H9 (cell line): ENCODE results near the gene DAAM2. TPM values are rescaled to one million over a fixed set of nuclear protein-coding genes. Genes with fewer than 3 reads are reported as not detected.

Experiments used
- DNase-seq: peaks from one replicate; pipeline ENCODE4 v3.0.0-alpha.2; 2017
- H2AFZ ChIP-seq: one replicate; pipeline ENCODE4 v1.6.1; 2013; ENCODE audit warnings: mild to moderate bottlenecking, low read length, control low read depth, moderate library complexity
- H2AK5ac ChIP-seq: 2 replicates; pipeline ENCODE4 v1.6.1; 2013; ENCODE audit warnings: low read length, control low read depth, mixed read lengths; ENCODE audit not compliant: insufficient read length
- H2BK120ac ChIP-seq: one replicate; pipeline ENCODE4 v1.6.1; 2013; ENCODE audit warnings: low read depth, mild to moderate bottlenecking, low read length, control low read depth, inconsistent platforms; ENCODE audit not compliant: poor library complexity, severe bottlenecking
- H2BK12ac ChIP-seq: 2 replicates; pipeline ENCODE4 v1.6.1; 2013; ENCODE audit warnings: low read length, control low read depth, mixed read lengths, low read depth; ENCODE audit not compliant: insufficient read length
- H2BK15ac ChIP-seq: 2 replicates; pipeline ENCODE4 v1.6.1; 2013; ENCODE audit warnings: low read depth, low read length, control low read depth
- H2BK20ac ChIP-seq: one replicate; pipeline ENCODE4 v1.6.1; 2013; ENCODE audit warnings: low read depth, mild to moderate bottlenecking, low read length, control low read depth, inconsistent platforms; ENCODE audit not compliant: poor library complexity, severe bottlenecking
- H2BK5ac ChIP-seq: 2 replicates; pipeline ENCODE4 v1.6.1; 2013; ENCODE audit warnings: low read length, control low read depth, mixed read lengths; ENCODE audit not compliant: insufficient read length
- H3K14ac ChIP-seq: 2 replicates; pipeline ENCODE4 v1.6.1; 2013; ENCODE audit warnings: low read length, control low read depth; ENCODE audit not compliant: insufficient read depth
- H3K18ac ChIP-seq: 2 replicates; pipeline ENCODE4 v1.6.1; 2013; ENCODE audit warnings: low read depth, mild to moderate bottlenecking, mixed read lengths, low read length, control low read depth; ENCODE audit not compliant: insufficient read length
- H3K23ac ChIP-seq: 2 replicates; pipeline ENCODE4 v1.6.1; 2013; ENCODE audit warnings: low read length, control low read depth, mixed read lengths, low read depth; ENCODE audit not compliant: insufficient read length
- H3K23me2 ChIP-seq: 2 replicates; pipeline ENCODE4 v1.6.1; 2013; ENCODE audit warnings: low read depth, mild to moderate bottlenecking, mixed read lengths, low read length, control low read depth; ENCODE audit not compliant: insufficient read length, poor library complexity, severe bottlenecking
- H3K27ac ChIP-seq: 2 replicates; pipeline ENCODE4 v1.5.1; 2013; ENCODE audit warnings: low read length, control low read depth, mixed read lengths, low read depth; ENCODE audit not compliant: insufficient read length
- H3K27me3 ChIP-seq: 2 replicates; pipeline ENCODE4 v1.6.1; 2013; ENCODE audit warnings: low read length, control low read depth, inconsistent platforms; ENCODE audit not compliant: insufficient read depth
- H3K4ac ChIP-seq: 2 replicates; pipeline ENCODE4 v1.6.1; 2013; ENCODE audit warnings: low read depth, mild to moderate bottlenecking, control low read depth, inconsistent platforms, low read length, moderate library complexity
- H3K4me1 ChIP-seq: 2 replicates; pipeline ENCODE4 v1.6.1; 2013; ENCODE audit warnings: low read length, control low read depth, inconsistent platforms; ENCODE audit not compliant: insufficient read depth
- H3K4me2 ChIP-seq: 2 replicates; pipeline ENCODE4 v1.6.1; 2013; ENCODE audit warnings: low read length, control low read depth, mixed read lengths; ENCODE audit not compliant: insufficient read length, insufficient read depth
- H3K56ac ChIP-seq: 2 replicates; pipeline ENCODE4 v1.6.1; 2013; ENCODE audit warnings: low read depth, mild to moderate bottlenecking, mixed read lengths, low read length, control low read depth; ENCODE audit not compliant: insufficient read length
- H3K79me1 ChIP-seq: 2 replicates; pipeline ENCODE4 v1.6.1; 2013; ENCODE audit warnings: low read depth, mild to moderate bottlenecking, moderate library complexity, low read length, control low read depth, inconsistent platforms; ENCODE audit not compliant: insufficient read depth, poor library complexity, severe bottlenecking
- H3K79me2 ChIP-seq: 2 replicates; pipeline ENCODE4 v1.6.1; 2013; ENCODE audit warnings: low read length, control low read depth, inconsistent platforms; ENCODE audit not compliant: insufficient read depth
- H3K9ac ChIP-seq: 2 replicates; pipeline ENCODE4 v1.6.1; 2013; ENCODE audit warnings: low read length, control low read depth, mixed read lengths; ENCODE audit not compliant: insufficient read length; ENCODE audit errors: extremely low read depth
- H3K9me3 ChIP-seq: one replicate; pipeline ENCODE4 v1.6.1; 2013; ENCODE audit warnings: low read depth, low read length, inconsistent platforms; ENCODE audit not compliant: control insufficient read depth
- H3T11ph ChIP-seq: one replicate; pipeline ENCODE4 v1.6.1; 2013; ENCODE audit warnings: mild to moderate bottlenecking, low read length, control low read depth, inconsistent platforms
- H4K20me1 ChIP-seq: one replicate; pipeline ENCODE4 v1.6.1; 2013; ENCODE audit not compliant: control insufficient read depth, insufficient read length, insufficient read depth
- H4K5ac ChIP-seq: 2 replicates; pipeline ENCODE4 v1.6.1; 2013; ENCODE audit warnings: low read depth, mild to moderate bottlenecking, mixed read lengths, low read length, control low read depth; ENCODE audit not compliant: insufficient read length
- H4K8ac ChIP-seq: replicated peaks from 2 replicates; pipeline ENCODE4 v1.6.1; 2013; ENCODE audit warnings: low read length, control low read depth, mixed read lengths, low read depth; ENCODE audit not compliant: insufficient read length
- H4K91ac ChIP-seq: 2 replicates; pipeline ENCODE4 v1.6.1; 2013; ENCODE audit warnings: low read depth, mild to moderate bottlenecking, moderate library complexity, mixed read lengths, low read length, control low read depth; ENCODE audit not compliant: insufficient read length
- H3K27ac Mint-ChIP-seq, 3 experiments: 2 replicates in 2 of 3; 3 replicates in 1 of 3; pipeline ENCODE4 v1.8.0; 2020 to 2021; ENCODE audit warnings: mixed read lengths in 3 of 3, mild to moderate bottlenecking in 1 of 3, moderate library complexity in 1 of 3
- H3K27me3 Mint-ChIP-seq: 2 replicates; pipeline ENCODE4 v1.8.0; 2021; ENCODE audit warnings: low read depth, mild to moderate bottlenecking, moderate library complexity, mixed read lengths
- H3K36me3 Mint-ChIP-seq, 3 experiments: 2 replicates in 2 of 3; 3 replicates in 1 of 3; pipeline ENCODE4 v1.8.0; 2020 to 2021; ENCODE audit warnings: low read depth in 3 of 3, mixed read lengths in 3 of 3; ENCODE audit not compliant: insufficient read depth in 1 of 3
- H3K4me1 Mint-ChIP-seq, 2 experiments: 2 replicates each; pipeline ENCODE4 v1.8.0; 2020; ENCODE audit warnings: mixed read lengths in 2 of 2
- H3K4me3 Mint-ChIP-seq, 2 experiments: 2 replicates in 1 of 2; 3 replicates in 1 of 2; pipeline ENCODE4 v1.8.0; 2020 to 2021; ENCODE audit warnings: mild to moderate bottlenecking in 2 of 2, mixed read lengths in 2 of 2, moderate library complexity in 1 of 2
- H3K9me3 Mint-ChIP-seq, 2 experiments: 2 replicates in 1 of 2; 3 replicates in 1 of 2; pipeline ENCODE4 v1.8.0; 2020; ENCODE audit warnings: mild to moderate bottlenecking in 2 of 2, mixed read lengths in 2 of 2, moderate library complexity in 1 of 2
- CTCF ChIP-seq: fragments of 200-600 bp; sonication (generic); conservative IDR thresholded peaks from 3 replicates; pipeline ENCODE4 v1.8.0; 2021; ENCODE audit warnings: antibody characterized with exemption, mild to moderate bottlenecking
- WGBS: extraction: QIAGEN DNeasy Blood & Tissue Kit; methylation state at CpG from one replicate; pipeline ENCODE4 v1.1.7; 2013; ENCODE audit warnings: missing lambda C conversion rate, low lambda C conversion rate, mixed read lengths; ENCODE audit not compliant: insufficient read length; ENCODE audit errors: extremely low coverage; 5-methylcytosine and 5-hydroxymethylcytosine counted together
- total RNA-seq: library from RNA; stranded (reverse); gene quantifications from 2 replicates; pipeline ENCODE4 v1.2.1, GENCODE V29; 2021

The DAAM2 gene
- total RNA-seq, 1 experiment from 2014 or later = 1.1 TPM

- Histone ChIP-seq H3K79me2 (no peaks in the 10 kb centered on the region), H3K14ac (no peak overlapping the region), H3K23ac (no peak overlapping the region), H2AFZ (no peak overlapping the region), H3K27me3 (no peaks in the 10 kb centered on the region), H3K9me3 (no peaks in the 10 kb centered on the region), H3K18ac (no peak overlapping the region), H4K91ac (no peak overlapping the region), H3T11ph (no peak overlapping the region), H3K4ac (no peak overlapping the region), H2BK5ac (no peak overlapping the region), H3K56ac (no peak overlapping the region), H4K20me1 (no peaks in the 10 kb centered on the region), H3K4me1 (no peaks in the 10 kb centered on the region), H2AK5ac (no peak overlapping the region), H2BK15ac (no peak overlapping the region), H3K23me2 (no peaks in the 10 kb centered on the region), H4K5ac (no peak overlapping the region), H3K27ac (no peak overlapping the region), H3K9ac (no peak overlapping the region), H3K79me1 (no peaks in the 10 kb centered on the region), H3K4me2 (no peak overlapping the region), H4K8ac (no peak overlapping the region), H2BK12ac (no peak overlapping the region), H2BK20ac (no peak overlapping the region), H2BK120ac (no peak overlapping the region)
- H3K27me3 Mint-ChIP-seq = no peaks in the 10 kb centered on the region; the same call in 1 of the 2 replicates
- no peak for TF ChIP-seq CTCF
- no peak overlapping the region for H3K27ac Mint-ChIP-seq
- WGBS = no CpG with 5 or more reads among the region's 11 CpGs
- no peak overlapping the region for H3K4me3 Mint-ChIP-seq
- H3K36me3 Mint-ChIP-seq = peaks cover 25 to 45% (median 44%) of the 10 kb centered on the region in 3 experiments
- H3K9me3 Mint-ChIP-seq = peaks cover 11 to 15% of the 10 kb centered on the region in 2 experiments
- no peak for DNase-seq
- H3K4me1 Mint-ChIP-seq = peaks cover 13 to 16% of the 10 kb centered on the region in 2 experiments
These were observed 135.0 kb downstream of the DAAM2 start for GRCh38 chr6:39927159-39927558.
